Neuronal stem cell (in vitro differentiated cells): ENCODE data around the gene HS1BP3.

Source experiments
- DNase-seq: peaks from one replicate; pipeline ENCODE4 v3.0.0-alpha.2; 2013; ENCODE audit warnings: low spot score
- H2AFZ ChIP-seq: one replicate; pipeline ENCODE4 v1.6.1; 2013; ENCODE audit warnings: mild to moderate bottlenecking, low read length, inconsistent platforms
- H2AK5ac ChIP-seq: 2 replicates; pipeline ENCODE4 v1.6.1; 2013; ENCODE audit warnings: low read depth, mild to moderate bottlenecking, inconsistent platforms, low read length, moderate library complexity, mixed read lengths
- H2BK120ac ChIP-seq: 2 replicates; pipeline ENCODE4 v1.6.1; 2013; ENCODE audit warnings: low read depth, mild to moderate bottlenecking, inconsistent platforms, low read length, moderate library complexity, mixed read lengths
- H2BK12ac ChIP-seq: one replicate; pipeline ENCODE4 v1.6.1; 2013; ENCODE audit warnings: low read length, inconsistent platforms
- H2BK15ac ChIP-seq: 2 replicates; pipeline ENCODE4 v1.6.1; 2013; ENCODE audit warnings: mild to moderate bottlenecking, low read length, inconsistent platforms, mixed read lengths
- H2BK5ac ChIP-seq: one replicate; pipeline ENCODE4 v1.6.1; 2013; ENCODE audit warnings: inconsistent platforms, mild to moderate bottlenecking, low read length, moderate library complexity
- H3K14ac ChIP-seq: one replicate; pipeline ENCODE4 v1.6.1; 2013; ENCODE audit warnings: low read length, inconsistent platforms
- H3K18ac ChIP-seq: 2 replicates; pipeline ENCODE4 v1.6.1; 2013; ENCODE audit warnings: low read length, inconsistent platforms
- H3K23ac ChIP-seq: 2 replicates; pipeline ENCODE4 v1.6.1; 2013; ENCODE audit warnings: low read depth, mild to moderate bottlenecking, mixed read lengths, low read length, inconsistent platforms; ENCODE audit not compliant: poor library complexity
- H3K27ac ChIP-seq: replicated peaks from 3 replicates; pipeline ENCODE4 v1.5.1; 2013; ENCODE audit warnings: low read length, inconsistent platforms
- H3K27me3 ChIP-seq, 3 experiments: 2 replicates each; pipeline ENCODE4 v1.6.1; 2013; ENCODE audit warnings: low read length in 3 of 3, mild to moderate bottlenecking in 2 of 3, inconsistent platforms in 1 of 3, low read depth in 1 of 3, mixed read lengths in 1 of 3, moderate library complexity in 1 of 3; ENCODE audit not compliant: control insufficient read depth in 3 of 3, insufficient read depth in 3 of 3
- H3K36me3 ChIP-seq, 2 donors: replicated peaks in 1 of 2; 2 replicates each; pipeline ENCODE4 v1.6.1; 2013; ENCODE audit warnings: low read length in 2 of 2; ENCODE audit not compliant: control insufficient read depth in 2 of 2, insufficient read depth in 2 of 2
- H3K4ac ChIP-seq: 2 replicates; pipeline ENCODE4 v1.6.1; 2013; ENCODE audit warnings: inconsistent platforms, mild to moderate bottlenecking, low read length, moderate library complexity
- H3K4me1 ChIP-seq, 2 donors: 1 replicate in 1 of 2; 2 replicates in 1 of 2; pipeline ENCODE4 v1.6.1; 2013; ENCODE audit warnings: low read length in 2 of 2, low read depth in 1 of 2; ENCODE audit not compliant: control insufficient read depth in 2 of 2, insufficient read depth in 1 of 2
- H3K4me2 ChIP-seq: one replicate; pipeline ENCODE4 v1.6.1; 2013; ENCODE audit warnings: mild to moderate bottlenecking, low read length, inconsistent platforms; ENCODE audit not compliant: insufficient read depth, poor library complexity, severe bottlenecking
- H3K4me3 ChIP-seq, 2 donors: 2 replicates each; pipeline ENCODE4 v1.5.1; 2013; ENCODE audit warnings: low read length in 2 of 2, mild to moderate bottlenecking in 2 of 2, inconsistent platforms in 1 of 2, moderate library complexity in 1 of 2
- H3K79me1 ChIP-seq: one replicate; pipeline ENCODE4 v1.6.1; 2013; ENCODE audit warnings: low read depth, mild to moderate bottlenecking, inconsistent platforms, low read length, moderate library complexity
- H3K9ac ChIP-seq: one replicate; pipeline ENCODE4 v1.6.1; 2013; ENCODE audit warnings: mild to moderate bottlenecking, low read depth, low read length, inconsistent platforms; ENCODE audit not compliant: poor library complexity
- H3K9me3 ChIP-seq, 2 donors: replicated peaks in 1 of 2; 2 replicates each; pipeline versions ENCODE3 to v1.6.1; 2013; ENCODE audit warnings: low read length in 2 of 2, mild to moderate bottlenecking in 2 of 2, inconsistent platforms in 1 of 2, low read depth in 1 of 2, mixed read lengths in 1 of 2, moderate library complexity in 1 of 2; ENCODE audit not compliant: control insufficient read depth in 2 of 2, insufficient read depth in 1 of 2
- H4K8ac ChIP-seq: one replicate; pipeline ENCODE4 v1.6.1; 2013; ENCODE audit warnings: low read depth, mild to moderate bottlenecking, inconsistent platforms, low read length, moderate library complexity
- H4K91ac ChIP-seq: one replicate; pipeline ENCODE4 v1.6.1; 2013; ENCODE audit warnings: low read length, low read depth, mild to moderate bottlenecking, inconsistent platforms; ENCODE audit not compliant: poor library complexity
- WGBS, 2 donors: extraction: QIAGEN DNeasy Blood & Tissue Kit; methylation state at CpG; one replicate each; pipeline ENCODE4 v1.1.7; 2013; ENCODE audit warnings: missing lambda C conversion rate in 2 of 2, mixed read lengths in 1 of 2; ENCODE audit not compliant: insufficient read length in 2 of 2, insufficient replicate concordance in 1 of 2; ENCODE audit errors: extremely low coverage in 2 of 2; 5-methylcytosine and 5-hydroxymethylcytosine counted together

HS1BP3 gene

DNA sequence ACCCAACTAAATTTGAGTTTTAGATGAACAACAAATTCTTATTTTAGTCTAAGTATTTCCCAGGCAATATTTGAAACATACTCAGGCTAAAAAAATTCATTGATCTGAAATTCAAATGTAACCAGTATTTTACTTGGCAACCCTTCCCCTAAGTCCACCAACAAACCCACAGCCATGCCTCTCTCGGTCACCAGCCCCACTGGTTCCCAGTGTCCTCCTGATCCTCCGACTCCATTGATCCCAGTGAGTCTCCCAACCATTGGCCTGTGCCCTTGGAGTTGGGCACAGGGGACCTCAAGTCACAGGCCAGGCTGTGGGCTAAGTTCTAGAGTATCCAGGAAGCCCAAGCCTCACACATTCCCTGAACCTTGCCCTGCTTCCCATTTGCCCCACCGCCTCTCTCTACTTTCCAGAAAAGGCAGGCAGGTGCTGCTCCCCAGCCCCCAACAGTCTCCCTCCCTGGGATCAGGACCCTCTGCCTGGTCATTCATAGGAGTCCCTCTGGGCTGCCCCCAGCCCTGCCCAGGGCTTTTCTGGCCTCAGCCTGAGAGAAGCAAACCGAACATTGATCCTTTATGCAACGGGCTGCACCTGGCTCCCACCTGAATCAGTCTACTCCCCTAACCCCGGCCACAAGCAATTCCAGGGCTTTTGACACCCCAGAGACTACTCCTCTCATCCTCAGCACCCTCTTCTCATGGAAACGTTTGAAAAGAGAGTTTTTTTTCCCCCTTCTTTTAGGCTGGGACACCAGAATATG, 81.3 kb downstream of the HS1BP3 start:
- Histone ChIP-seq H2AFZ (no peak overlapping the region), H3K4me1 (peaks cover 31 to 44% of the 10 kb centered on the region in 2 donors)
- WGBS, 2 donors = no CpG with 5 or more reads among the region's 7 CpGs

DNA sequence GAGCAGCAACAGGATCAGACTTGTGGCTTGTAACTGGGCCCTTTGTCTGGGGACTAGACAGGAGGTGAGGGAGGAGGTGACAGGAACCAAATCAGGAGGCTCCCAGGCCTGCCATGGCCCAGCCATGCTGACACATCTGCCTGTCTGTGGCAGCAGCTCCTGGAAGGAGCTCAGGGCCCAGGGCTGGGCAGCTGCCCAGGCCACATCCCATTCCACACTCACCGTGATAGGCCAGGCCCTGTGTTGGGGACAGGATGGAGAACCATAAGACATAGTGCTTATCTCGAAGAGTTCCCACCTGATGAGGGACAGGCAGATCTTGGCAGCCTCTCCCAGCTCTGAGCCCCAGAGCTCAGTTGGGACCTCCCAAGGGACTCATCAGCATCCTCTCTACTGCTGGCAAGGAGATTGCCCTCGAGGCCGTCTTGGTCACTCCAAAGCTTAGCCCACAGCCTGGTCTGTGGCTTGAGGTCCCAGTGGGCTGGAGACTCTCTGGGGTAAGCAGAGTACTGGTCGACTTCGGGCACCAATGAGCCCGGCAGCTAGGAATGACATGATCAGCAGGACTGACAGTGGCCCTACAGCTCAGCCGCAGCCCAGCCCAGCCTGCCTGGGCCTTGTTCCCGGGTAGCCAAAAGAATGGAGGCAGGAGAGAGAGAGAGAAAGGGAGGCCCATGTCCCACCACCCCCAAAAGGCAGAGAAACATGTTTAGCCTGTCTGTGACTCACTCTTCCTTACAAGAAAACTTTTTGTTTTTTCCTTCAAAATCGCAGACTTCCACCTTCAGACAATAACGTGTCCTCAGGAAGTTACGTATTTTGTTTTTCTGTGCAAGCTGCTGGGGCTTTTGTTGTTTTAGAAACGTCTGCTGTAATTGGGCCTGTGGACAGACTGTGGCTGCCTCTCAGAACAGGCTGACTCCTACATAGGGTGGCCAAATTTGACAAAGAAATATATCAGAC, 82.1 kb downstream of the HS1BP3 start:
- no peak for DNase-seq
- no peak overlapping the region for H3K4ac ChIP-seq
- peak overlapping the region; percentile 29 for H2BK5ac ChIP-seq
- no peak overlapping the region for H3K9ac ChIP-seq
- no peak overlapping the region for H3K4me3 ChIP-seq
- H3K14ac ChIP-seq = peak overlapping the region; percentile 48
- no CpG with 5 or more reads among the region's 13 CpGs for WGBS, 2 donors
- no peak overlapping the region for H4K8ac ChIP-seq
- no peak overlapping the region for H3K27ac ChIP-seq
- peaks cover 0 to 2% of the 10 kb centered on the region in 2 donors for H3K9me3 ChIP-seq
- H2BK120ac ChIP-seq = peak overlapping the region; percentile 4
- H3K18ac ChIP-seq = peak overlapping the region; percentile 50
- H2AK5ac ChIP-seq = peak overlapping the region; percentile 89
- H3K79me1 ChIP-seq = no peaks in the 10 kb centered on the region
- H3K23ac ChIP-seq = peak overlapping the region; percentile 16
- no peaks in the 10 kb centered on the region for H3K36me3 ChIP-seq
- no peak overlapping the region for H3K4me2 ChIP-seq
- no peak overlapping the region for H2BK12ac ChIP-seq
- peaks cover 29 to 39% of the 10 kb centered on the region in 2 donors for H3K4me1 ChIP-seq
- H3K27me3 ChIP-seq = peaks cover 0 to 8% (median 0%) of the 10 kb centered on the region in 3 experiments
- H2BK15ac ChIP-seq = peak overlapping the region; percentile 40
- H4K91ac ChIP-seq = no peak overlapping the region
- no peak overlapping the region for H2AFZ ChIP-seq

More for the DNA sequence above, 81.3 kb downstream of the HS1BP3 start:
- H2AK5ac ChIP-seq = no peak overlapping the region
- no peak overlapping the region for H3K9ac ChIP-seq
- no peak overlapping the region for H4K91ac ChIP-seq
- H3K27me3 ChIP-seq = peaks cover 0 to 8% (median 0%) of the 10 kb centered on the region in 3 experiments
- H3K4ac ChIP-seq = no peak overlapping the region
- no peak overlapping the region for H2BK120ac ChIP-seq
- no peak overlapping the region for H2BK5ac ChIP-seq
- no peak overlapping the region for H2BK12ac ChIP-seq
- H4K8ac ChIP-seq = no peak overlapping the region
- no peaks in the 10 kb centered on the region for H3K79me1 ChIP-seq
- no peak overlapping the region for H3K4me2 ChIP-seq
- H3K18ac ChIP-seq = peak overlapping the region; percentile 54
- H3K27ac ChIP-seq = no peak overlapping the region
- DNase-seq = no peak
- no peaks in the 10 kb centered on the region for H3K36me3 ChIP-seq
- H3K23ac ChIP-seq = no peak overlapping the region
- H3K14ac ChIP-seq = no peak overlapping the region
- H2BK15ac ChIP-seq = no peak overlapping the region
- no peak overlapping the region for H3K4me3 ChIP-seq
- peaks cover 0 to 2% of the 10 kb centered on the region in 2 donors for H3K9me3 ChIP-seq

DNA sequence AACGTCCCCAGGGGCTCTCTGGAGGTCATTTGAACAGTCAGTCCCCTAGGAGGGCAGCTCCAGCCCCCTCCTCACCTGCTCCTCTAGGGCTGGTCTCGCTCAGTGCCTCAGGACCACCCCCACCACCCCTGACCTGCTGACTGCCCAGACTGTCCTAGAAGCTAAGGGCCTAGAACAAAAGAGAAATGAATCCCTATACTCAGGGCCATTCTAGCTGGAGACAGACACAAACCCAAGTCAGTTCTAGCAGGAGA, 83.0 kb downstream of the HS1BP3 start:
- Histone ChIP-seq H3K4me3 (no peak overlapping the region), H3K27ac (no peak overlapping the region), H4K91ac (no peak overlapping the region), H3K18ac (peak overlapping the region; percentile 83), H3K23ac (no peak overlapping the region), H2BK120ac (no peak overlapping the region), H2AFZ (no peak overlapping the region), H3K9me3 (peaks cover 0 to 2% of the 10 kb centered on the region in 2 donors), H3K14ac (no peak overlapping the region), H3K9ac (no peak overlapping the region), H4K8ac (no peak overlapping the region), H3K4me1 (peaks cover 31 to 41% of the 10 kb centered on the region in 2 donors), H3K27me3 (peaks cover 0 to 8% (median 0%) of the 10 kb centered on the region in 3 experiments), H3K36me3 (no peaks in the 10 kb centered on the region), H3K4ac (no peak overlapping the region), H3K4me2 (peak overlapping the region; percentile 21), H2BK15ac (peak overlapping the region; percentile 33), H2BK12ac (no peak overlapping the region), H2AK5ac (peak overlapping the region; percentile 89), H3K79me1 (no peaks in the 10 kb centered on the region), H2BK5ac (peak overlapping the region; percentile 29)
- DNase-seq = no peak
- WGBS, 2 donors = no CpG with 5 or more reads among the region's 2 CpGs
